Activated CD4-positive, alpha-beta T cell treated with anti-CD3 and anti-CD28 coated beads for 36 hours (primary cell): ENCODE results near the gene BRME1. TPM values are rescaled to one million over a fixed set of nuclear protein-coding genes. Genes with fewer than 3 reads are reported as not detected.

Experiments used
- ATAC-seq: fragments of 200-7000 bp; cut with Tn5 transposase; one replicate; pipeline ENCODE4 v1.10.0; 2021; ENCODE audit warnings: mild to moderate bottlenecking, moderate library complexity
- CTCF ChIA-PET: fragments of 350-600 bp; sonication (Branson Sonifier 250); formaldehyde crosslinking; loops from one replicate; lab custom pipeline; 2021; ENCODE audit warnings: antibody characterized with exemption; lab: Charles Lee
- POLR2A ChIA-PET: fragments of 350-600 bp; sonication (Branson Sonifier 250); formaldehyde crosslinking; loops from one replicate; lab custom pipeline; 2021; ENCODE audit warnings: antibody characterized with exemption, inconsistent platforms; lab: Charles Lee
- DNase-seq: peaks from one replicate; pipeline ENCODE4 v3.0.0-alpha.2; 2020
- H3K27ac Mint-ChIP-seq: one replicate; pipeline ENCODE4 v1.8.0; 2021; ENCODE audit warnings: mixed read lengths
- H3K27me3 Mint-ChIP-seq: one replicate; pipeline ENCODE4 v1.8.0; 2021; ENCODE audit warnings: mixed read lengths
- H3K36me3 Mint-ChIP-seq: one replicate; pipeline ENCODE4 v1.8.0; 2021; ENCODE audit warnings: low read depth, mixed read lengths
- H3K4me1 Mint-ChIP-seq: one replicate; pipeline ENCODE4 v1.8.0; 2021; ENCODE audit warnings: mixed read lengths
- H3K4me3 Mint-ChIP-seq: one replicate; pipeline ENCODE4 v1.8.0; 2021; ENCODE audit warnings: mild to moderate bottlenecking, moderate library complexity, mixed read lengths
- H3K9me3 Mint-ChIP-seq: one replicate; pipeline ENCODE4 v1.8.0; 2021; ENCODE audit warnings: low read depth, mixed read lengths
- intact Hi-C, 2 experiments: fragments of 100-400 bp; cut with DNase I in 1 of 2; cut with micrococcal nuclease in 1 of 2; formaldehyde crosslinking; loops; one replicate each; pipeline versions ENCODE4 v1.14.2 to v1.15.1; 2022 to 2024; cut with DNase I, micrococcal nuclease
- total RNA-seq, 2 experiments: library from RNA; stranded (reverse); gene quantifications; one replicate each; pipeline ENCODE4 v1.2.3, GENCODE V29; 2021

The BRME1 gene
- total RNA-seq, 2 experiments from 2014 or later = 5.3 to 5.5 TPM

DNA sequence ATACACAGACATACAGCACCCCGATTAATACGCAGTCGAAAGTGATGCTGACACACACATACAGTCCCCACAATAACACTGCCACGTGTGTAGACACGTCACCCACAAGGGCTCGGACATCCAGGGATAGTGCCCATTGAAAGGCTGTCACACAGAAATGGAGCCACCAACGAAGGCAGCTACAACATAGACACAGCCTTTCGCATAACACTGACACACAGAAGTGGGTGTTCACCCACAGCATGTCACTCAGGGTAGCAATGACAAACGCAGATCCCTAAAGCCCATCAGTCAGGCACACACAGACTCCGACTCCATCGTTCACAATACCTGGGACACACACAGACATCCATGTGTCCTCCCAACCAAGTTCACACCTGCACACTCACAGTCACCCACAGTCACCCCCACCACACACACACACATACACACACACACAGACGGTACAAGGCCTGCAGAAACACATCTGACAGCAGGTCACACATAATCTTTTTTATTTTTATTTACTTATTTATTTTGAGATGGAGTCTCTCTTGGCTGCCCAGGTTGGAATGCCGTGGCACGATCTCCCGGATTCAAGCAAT, 39.4 kb downstream of the BRME1 start:
- intact Hi-C loops = no loop called here
- H3K27me3 Mint-ChIP-seq = peaks cover 36% of the 10 kb centered on the region
- H3K4me1 Mint-ChIP-seq = peaks cover 26% of the 10 kb centered on the region
- CTCF ChIA-PET = no interaction called here
- no peaks in the 10 kb centered on the region for H3K36me3 Mint-ChIP-seq
- H3K4me3 Mint-ChIP-seq = peak overlapping the region; percentile 54
- no peaks in the 10 kb centered on the region for H3K9me3 Mint-ChIP-seq
- DNase-seq = no peak
- ATAC-seq = no peak
- no peak overlapping the region for H3K27ac Mint-ChIP-seq
- POLR2A ChIA-PET = no interaction called here

DNA sequence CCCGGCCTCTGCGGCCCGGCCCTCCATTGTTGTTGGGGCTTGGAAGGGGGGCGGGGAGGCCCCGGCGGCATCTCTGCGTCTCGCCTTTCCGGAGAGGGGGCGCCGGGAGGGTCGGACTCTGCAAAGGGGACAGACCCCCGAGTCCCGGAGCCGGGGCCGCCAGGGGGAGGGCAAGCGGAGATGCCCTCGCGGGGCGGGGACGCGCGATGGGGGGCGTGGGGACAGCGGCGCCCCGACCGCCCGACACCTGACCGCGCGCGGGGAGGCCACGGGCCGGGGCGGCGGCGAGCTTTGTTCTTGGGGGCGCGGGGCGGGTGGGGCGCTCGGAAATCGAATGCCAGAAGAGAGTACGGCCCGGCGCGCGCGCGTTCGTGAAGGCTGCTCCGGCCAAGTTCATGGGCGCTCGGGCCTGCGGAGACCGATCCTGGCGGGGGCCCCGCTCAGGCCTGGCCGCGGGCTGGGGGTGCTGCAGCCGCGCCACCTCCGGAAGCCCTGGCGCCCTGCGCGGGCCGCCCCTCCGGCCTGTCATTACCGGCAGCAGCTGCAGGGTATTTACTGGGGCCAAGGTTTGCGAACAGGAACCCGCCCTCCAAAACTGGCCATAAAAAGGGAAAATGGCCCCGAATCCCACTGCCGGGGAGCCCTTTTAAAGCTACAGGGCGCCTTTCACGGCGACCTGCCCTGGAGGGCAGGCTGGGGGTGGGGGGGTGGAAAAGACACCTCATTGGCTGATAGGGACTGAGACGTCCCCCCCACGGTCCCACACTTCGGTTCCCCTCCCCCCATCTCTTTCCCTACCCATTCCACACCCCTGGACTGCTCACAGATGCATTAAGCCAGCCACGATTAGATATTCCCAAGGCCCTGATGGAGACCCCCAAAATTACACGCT, 40.1 kb downstream of the BRME1 start:
- no peak for ATAC-seq
- intact Hi-C loops = no loop called here
- Mint-ChIP-seq H3K27ac (no peak overlapping the region), H3K4me1 (peaks cover 33% of the 10 kb centered on the region), H3K9me3 (no peaks in the 10 kb centered on the region), H3K4me3 (peak overlapping the region; percentile 54), H3K27me3 (peaks cover 36% of the 10 kb centered on the region), H3K36me3 (no peaks in the 10 kb centered on the region)
- DNase-seq = no peak
- ChIA-PET POLR2A (no interaction called here), CTCF (no interaction called here)

DNA sequence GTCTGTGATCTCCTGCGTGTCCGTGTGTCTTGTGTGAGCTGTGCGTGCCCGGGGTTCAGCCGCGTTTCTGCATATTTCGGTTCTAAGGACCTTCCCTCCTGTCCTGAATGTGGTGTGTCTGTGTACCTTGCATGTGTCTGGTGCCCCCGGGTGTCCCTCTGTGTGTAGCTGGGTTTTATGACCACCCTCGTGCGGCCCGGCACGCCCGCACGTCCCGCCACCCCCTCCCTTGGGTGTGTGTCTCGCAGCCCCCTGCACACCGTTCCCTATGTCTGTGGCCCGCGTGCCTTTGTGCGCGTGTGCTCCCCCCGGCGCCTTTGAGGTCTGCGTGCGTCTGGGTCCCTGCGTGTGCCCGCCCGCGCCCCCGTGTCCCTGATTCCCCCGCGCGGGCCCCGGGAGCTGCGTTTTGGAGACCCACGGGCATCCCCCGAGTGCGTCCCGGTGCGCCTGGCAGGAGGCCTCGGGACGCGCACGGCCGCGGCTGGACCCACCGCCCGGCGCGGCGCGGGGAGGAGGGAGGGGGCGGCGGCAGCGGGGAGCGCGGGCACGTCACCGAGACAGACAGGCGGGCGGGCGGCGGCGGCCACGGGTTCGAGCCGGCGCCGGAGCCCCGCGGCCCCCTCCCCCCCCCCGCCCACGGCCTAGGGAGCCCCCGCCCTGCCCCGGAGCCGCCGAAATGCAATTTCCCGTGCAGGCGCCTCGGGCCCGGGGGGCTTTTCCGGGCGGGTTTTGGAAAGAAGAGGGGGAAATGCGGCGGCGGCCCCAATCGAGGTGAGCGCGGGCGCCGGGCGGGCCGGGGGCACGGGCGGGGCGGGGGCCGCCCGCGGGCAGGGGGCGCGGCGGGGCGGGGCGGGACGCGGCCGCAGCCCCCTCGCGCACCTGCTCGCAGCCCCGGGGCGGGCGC, 41.0 kb downstream of the BRME1 start:
- intact Hi-C loops = loop anchor here in 1 of 2 experiments (5.0 kb wide), 1 partner anchor 588 kb away; no protein-coding TSS in a partner anchor
- Mint-ChIP-seq H3K27me3 (peaks cover 36% of the 10 kb centered on the region), H3K4me1 (peaks cover 38% of the 10 kb centered on the region), H3K36me3 (no peaks in the 10 kb centered on the region), H3K9me3 (no peaks in the 10 kb centered on the region), H3K4me3 (peak overlapping the region; percentile 51), H3K27ac (no peak overlapping the region)
- ChIA-PET POLR2A (no interaction called here), CTCF (interaction anchor here (1.4 to 6.8 kb wide), 2 partner anchors 15 to 78 kb away, joined by 3 to 105 read pairs; no protein-coding TSS in a partner anchor)
- DNase-seq = no peak
- no peak for ATAC-seq

- Mint-ChIP-seq H3K27ac (no peak overlapping the region), H3K4me1 (peaks cover 40% of the 10 kb centered on the region), H3K4me3 (peak overlapping the region; percentile 51), H3K36me3 (no peaks in the 10 kb centered on the region), H3K27me3 (peaks cover 34% of the 10 kb centered on the region), H3K9me3 (no peaks in the 10 kb centered on the region)
- POLR2A ChIA-PET = no interaction called here
- CTCF ChIA-PET = interaction anchor here (0.5 to 6.8 kb wide), 7 partner anchors 15 to 281 kb away, joined by 3 to 105 read pairs (median 3); a partner anchor contains a TSS
- ATAC-seq (no peak), DNase-seq (no peak)
- intact Hi-C loops = loop anchor here in 1 of 2 experiments (5.0 kb wide), 1 partner anchor 587 kb away; no protein-coding TSS in a partner anchor
Observed at GRCh38 chr19:13864046-13864666, 41.8 kb downstream of the BRME1 start.

GRCh38 chr19:13861714-13862531, 44.0 kb downstream of the BRME1 start:
- peak; percentile 92 for ATAC-seq
- Mint-ChIP-seq H3K9me3 (no peaks in the 10 kb centered on the region), H3K27ac (peak overlapping the region; percentile 96), H3K36me3 (no peaks in the 10 kb centered on the region), H3K27me3 (peaks cover 25% of the 10 kb centered on the region), H3K4me1 (peaks cover 37% of the 10 kb centered on the region), H3K4me3 (peak overlapping the region; percentile 85)
- ChIA-PET CTCF (interaction anchor here (0.5 to 6.8 kb wide), 33 partner anchors 10 to 618 kb away, joined by 3 to 105 read pairs (median 5); partner anchors contain the start of genes C19orf53, IL27RA and ZSWIM4), POLR2A (interaction anchor here (0.6 to 2.5 kb wide), 16 partner anchors 15 to 180 kb away, joined by 3 to 21 read pairs (median 5); partner anchors contain the start of genes C19orf53, MRI1 and ZSWIM4)
- peak; percentile 94 for DNase-seq
- intact Hi-C loops = loop anchor here (1.0 to 5.0 kb wide), 9 partner anchors 11 to 585 kb away; a partner anchor contains a TSS

GRCh38 chr19:13861392-13861713, 44.6 kb downstream of the BRME1 start:
- H3K4me3 Mint-ChIP-seq = peak overlapping the region; percentile 85
- intact Hi-C loops = loop anchor here (1.0 to 5.0 kb wide), 3 partner anchors 10 to 584 kb away; no protein-coding TSS in a partner anchor
- H3K9me3 Mint-ChIP-seq = no peaks in the 10 kb centered on the region
- DNase-seq = peak; percentile 36
- ChIA-PET POLR2A (interaction anchor here (0.6 to 2.5 kb wide), 7 partner anchors 15 to 114 kb away, joined by 3 to 21 read pairs (median 6); partner anchors contain the start of gene C19orf53), CTCF (interaction anchor here (0.5 to 6.8 kb wide), 14 partner anchors 9 to 554 kb away, joined by 3 to 105 read pairs (median 9); partner anchors contain the start of genes C19orf53 and ZSWIM4)
- H3K36me3 Mint-ChIP-seq = no peaks in the 10 kb centered on the region
- ATAC-seq = peak; percentile 11
- peaks cover 21% of the 10 kb centered on the region for H3K27me3 Mint-ChIP-seq
- H3K4me1 Mint-ChIP-seq = peaks cover 36% of the 10 kb centered on the region
- peak overlapping the region; percentile 96 for H3K27ac Mint-ChIP-seq

DNA sequence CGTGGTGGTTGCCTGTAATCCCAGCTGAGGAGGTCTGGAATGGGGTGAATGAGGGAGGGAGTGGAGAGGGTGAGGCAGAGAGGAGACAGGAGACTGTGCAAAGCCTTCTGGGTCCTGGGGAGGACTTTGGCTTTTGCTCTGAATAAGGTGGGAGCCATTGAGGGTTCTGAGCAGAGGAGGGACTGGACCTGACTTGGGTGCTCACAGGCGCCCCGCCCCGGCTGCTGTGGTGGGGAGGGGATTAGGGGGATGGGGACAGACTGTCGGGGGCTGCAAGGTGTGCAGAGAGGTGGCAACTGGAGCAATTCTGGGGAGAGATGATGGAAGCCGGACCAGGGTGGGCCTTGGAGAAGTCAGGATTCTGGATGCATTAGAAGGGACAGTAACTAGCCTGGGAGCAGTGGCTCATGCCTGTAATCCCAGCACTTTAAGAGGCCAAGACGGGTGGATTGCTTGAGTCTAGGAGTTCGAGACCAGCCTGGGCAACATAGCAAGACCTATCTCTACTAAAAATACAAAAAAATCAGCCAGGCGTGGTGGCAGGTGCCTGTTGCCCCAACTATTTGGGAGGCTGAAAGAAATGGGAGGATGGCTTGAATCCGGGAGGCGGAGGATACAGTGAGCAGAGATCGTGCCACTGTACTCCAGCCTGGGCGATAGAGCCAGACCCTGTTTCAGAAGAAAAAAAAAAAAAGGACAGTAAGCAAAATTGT, 45.1 kb downstream of the BRME1 start:
- CTCF ChIA-PET = interaction anchor here (0.5 to 6.8 kb wide), 16 partner anchors 9 to 1015 kb away, joined by 3 to 105 read pairs (median 6); partner anchors contain the start of genes C19orf53 and ZSWIM4
- DNase-seq = no peak
- Mint-ChIP-seq H3K4me3 (peak overlapping the region; percentile 85), H3K36me3 (no peaks in the 10 kb centered on the region), H3K27ac (peak overlapping the region; percentile 96), H3K4me1 (peaks cover 33% of the 10 kb centered on the region), H3K27me3 (peaks cover 17% of the 10 kb centered on the region), H3K9me3 (no peaks in the 10 kb centered on the region)
- ATAC-seq = no peak
- POLR2A ChIA-PET = interaction anchor here (0.6 to 2.5 kb wide), 5 partner anchors 14 to 113 kb away, joined by 3 to 21 read pairs (median 6); a partner anchor contains a TSS
- intact Hi-C loops = loop anchor here (1.0 to 5.0 kb wide), 3 partner anchors 10 to 584 kb away; no protein-coding TSS in a partner anchor

GRCh38 chr19:13859361-13859880, 46.5 kb downstream of the BRME1 start:
- ATAC-seq (no peak), DNase-seq (no peak)
- POLR2A ChIA-PET = interaction anchor here (0.5 kb wide), 1 partner anchor 72 kb away, joined by 3 read pairs; no protein-coding TSS in a partner anchor
- Mint-ChIP-seq H3K4me1 (peaks cover 29% of the 10 kb centered on the region), H3K36me3 (no peaks in the 10 kb centered on the region), H3K27me3 (peaks cover 13% of the 10 kb centered on the region), H3K9me3 (no peaks in the 10 kb centered on the region), H3K4me3 (no peak overlapping the region), H3K27ac (peak overlapping the region; percentile 1)
- intact Hi-C loops = no loop called here
- CTCF ChIA-PET = interaction anchor here (0.6 to 6.8 kb wide), 6 partner anchors 8 to 800 kb away, joined by 3 to 105 read pairs (median 4); partner anchors contain the start of gene C19orf53

DNA sequence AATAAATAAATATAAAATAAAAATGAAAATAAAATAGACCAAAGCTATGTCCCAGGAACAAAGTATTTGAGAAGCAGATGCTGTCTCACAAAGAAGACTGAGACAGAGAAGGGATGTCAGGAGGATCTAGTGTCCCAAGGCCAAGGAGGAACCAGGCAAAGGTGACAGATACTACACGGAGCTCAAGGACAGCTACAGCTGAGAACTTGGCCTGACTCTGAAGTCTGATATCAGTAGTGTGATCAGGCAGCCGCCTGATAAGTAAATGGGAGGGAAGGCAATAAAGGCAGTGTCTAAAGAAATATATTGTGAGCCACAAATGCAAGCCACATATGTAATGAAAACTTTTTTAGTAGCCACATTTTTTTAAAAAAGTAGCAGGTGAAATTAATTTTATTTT, 49.4 kb downstream of the BRME1 start:
- Mint-ChIP-seq H3K36me3 (no peaks in the 10 kb centered on the region), H3K27me3 (no peaks in the 10 kb centered on the region), H3K4me3 (no peak overlapping the region), H3K27ac (no peak overlapping the region), H3K4me1 (peaks cover 14% of the 10 kb centered on the region), H3K9me3 (no peaks in the 10 kb centered on the region)
- ChIA-PET POLR2A (no interaction called here), CTCF (interaction anchor here (0.7 to 1.4 kb wide), 2 partner anchors 17 to 72 kb away, joined by 3 to 6 read pairs; no protein-coding TSS in a partner anchor)
- DNase-seq = no peak
- no peak for ATAC-seq
- intact Hi-C loops = no loop called here
